IPS-18c (cell line): Measurements from ENCODE around the gene RFT1.

Experiments used
- H3K4me3 ChIP-seq: 2 replicates; pipeline ENCODE4 v1.7.0; 2013; ENCODE audit warnings: low read depth, mild to moderate bottlenecking, low read length, moderate library complexity; ENCODE audit not compliant: insufficient read depth
- H3K9me3 ChIP-seq: one replicate; pipeline ENCODE4 v1.6.1; 2013; ENCODE audit warnings: mild to moderate bottlenecking, low read length, moderate library complexity; ENCODE audit not compliant: control insufficient read depth, insufficient read depth

RFT1 gene

GRCh38 chr3:53114011-53114400, 16.2 kb downstream of the RFT1 start:
- no peak overlapping the region for H3K4me3 ChIP-seq

DNA sequence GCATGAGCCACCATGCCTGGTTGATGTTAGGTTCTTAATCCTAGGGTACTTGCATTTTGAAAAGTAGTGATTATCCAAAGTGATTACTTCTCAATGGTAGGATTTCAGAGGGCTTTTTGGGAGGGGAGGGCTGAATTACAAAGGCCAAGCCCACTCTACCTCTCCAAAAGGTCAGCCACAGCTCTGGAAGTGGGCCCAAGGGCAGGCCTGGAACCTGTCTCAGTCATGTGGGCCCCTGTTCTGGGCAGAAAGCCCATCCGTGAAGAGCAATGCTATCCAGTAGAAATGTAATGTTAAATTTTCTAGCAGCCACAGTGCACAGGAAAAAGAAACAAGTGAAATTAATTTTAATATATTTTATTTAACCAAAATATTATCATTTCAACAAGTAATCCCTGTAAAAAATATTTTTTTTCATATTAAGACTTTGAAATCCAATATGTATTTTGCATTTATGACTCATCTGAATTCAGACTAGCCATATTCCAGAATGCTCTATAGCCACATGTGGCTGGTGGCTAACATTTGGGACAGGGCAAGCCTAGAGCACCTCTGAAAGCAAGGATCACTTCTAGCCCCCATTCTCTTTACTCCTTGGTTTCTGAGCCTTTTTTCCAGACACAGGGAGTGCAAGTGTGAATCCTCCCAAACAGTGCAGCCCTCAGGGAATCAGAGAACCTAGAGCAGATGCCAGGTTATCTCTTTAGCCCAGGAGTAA, 16.8 kb downstream of the RFT1 start:
- no peaks in the 10 kb centered on the region for H3K9me3 ChIP-seq
- H3K4me3 ChIP-seq: no peak overlapping the region

More at GRCh38 chr3:53114011-53114400, 16.2 kb downstream of the RFT1 start:
- H3K9me3 ChIP-seq: no peaks in the 10 kb centered on the region

DNA sequence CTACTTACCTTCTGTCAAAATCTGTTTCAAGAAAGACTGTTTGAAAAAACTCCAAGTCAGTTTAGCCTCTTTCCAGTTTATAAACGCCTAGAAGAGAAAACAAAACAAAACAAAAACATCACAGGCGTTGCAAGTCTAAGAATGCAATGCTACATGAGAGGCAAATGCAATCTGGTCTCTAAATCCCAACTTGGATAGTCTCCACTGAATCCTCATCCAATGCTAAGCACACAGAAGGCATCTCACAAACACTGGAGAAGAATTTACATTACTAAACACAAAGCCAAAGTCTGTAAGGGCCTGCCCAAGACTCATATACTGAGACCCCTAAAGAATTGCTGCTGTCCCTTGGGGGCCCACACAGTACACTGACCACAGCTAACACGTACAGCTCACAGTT, 18.4 kb downstream of the RFT1 start:
- Histone ChIP-seq H3K9me3 (no peaks in the 10 kb centered on the region), H3K4me3 (no peak overlapping the region)

DNA sequence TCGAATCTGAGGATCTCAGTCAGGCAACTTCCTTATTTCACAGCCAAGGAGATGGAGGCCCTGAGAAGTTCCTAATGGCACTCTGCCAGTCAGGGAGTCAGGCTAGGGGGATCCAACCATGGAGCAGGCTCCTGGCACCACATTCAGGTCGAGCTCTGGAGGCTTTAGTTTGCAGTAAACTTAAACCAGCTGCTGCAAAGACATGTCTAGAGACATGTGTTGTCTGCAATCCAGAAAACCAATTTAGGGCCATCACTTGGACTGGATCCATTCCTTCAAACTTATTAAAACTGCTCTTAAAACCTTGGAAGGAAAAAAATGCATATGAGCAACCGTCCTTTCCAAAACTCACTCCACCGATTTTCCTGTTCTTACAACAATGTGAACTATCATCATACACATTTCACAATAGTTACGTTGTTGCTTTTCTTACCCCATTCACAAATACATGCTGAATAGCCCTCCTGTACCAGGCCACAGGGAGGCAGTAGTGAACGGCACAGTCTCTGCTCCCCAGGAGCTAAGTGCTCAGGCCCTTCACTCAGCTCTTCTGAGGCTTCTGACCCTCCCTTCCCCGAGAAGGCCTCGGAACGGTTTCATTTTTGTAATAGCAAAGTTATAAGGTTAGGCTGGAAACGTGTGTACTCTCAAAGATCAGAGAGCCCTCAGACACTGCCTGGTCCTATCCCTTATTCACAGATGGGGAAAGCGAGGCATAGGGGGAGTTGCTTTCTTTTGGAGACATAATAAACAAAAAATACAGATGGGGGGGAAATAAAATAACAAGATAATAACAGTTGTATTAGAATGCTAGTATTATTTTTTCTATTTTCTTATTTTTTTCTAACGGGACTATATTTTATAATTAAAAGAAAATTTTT, 20.1 kb downstream of the RFT1 start:
- H3K9me3 ChIP-seq: no peaks in the 10 kb centered on the region

GRCh38 chr3:53109190-53109589, 21.0 kb downstream of the RFT1 start:
- Histone ChIP-seq H3K4me3 (no peak overlapping the region), H3K9me3 (no peaks in the 10 kb centered on the region)

More for the DNA sequence above, 20.1 kb downstream of the RFT1 start:
- no peak overlapping the region for H3K4me3 ChIP-seq

DNA sequence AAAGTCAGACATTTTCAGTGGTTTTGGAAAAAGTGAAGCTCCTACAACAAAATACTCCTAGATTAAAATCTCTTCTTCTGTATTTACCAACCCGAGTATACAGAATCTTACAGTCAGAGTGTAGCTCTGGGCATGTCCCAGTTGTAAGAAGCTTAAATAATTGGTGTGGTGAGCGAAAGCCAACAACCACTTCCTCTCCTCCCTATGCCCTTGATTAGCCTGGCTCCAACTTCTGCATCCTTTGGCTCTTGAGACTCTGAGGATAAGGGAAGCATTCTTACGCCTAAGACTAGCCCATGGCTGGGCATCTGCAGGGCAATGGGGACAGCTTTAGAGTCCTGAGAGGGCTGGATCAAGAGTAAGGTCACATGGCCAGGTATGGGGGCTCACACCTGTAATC, 25.5 kb downstream of the RFT1 start:
- no peak overlapping the region for H3K4me3 ChIP-seq
- H3K9me3 ChIP-seq: no peaks in the 10 kb centered on the region

GRCh38 chr3:53103397-53104296, 26.6 kb downstream of the RFT1 start:
- Histone ChIP-seq H3K9me3 (no peaks in the 10 kb centered on the region), H3K4me3 (no peak overlapping the region)

DNA sequence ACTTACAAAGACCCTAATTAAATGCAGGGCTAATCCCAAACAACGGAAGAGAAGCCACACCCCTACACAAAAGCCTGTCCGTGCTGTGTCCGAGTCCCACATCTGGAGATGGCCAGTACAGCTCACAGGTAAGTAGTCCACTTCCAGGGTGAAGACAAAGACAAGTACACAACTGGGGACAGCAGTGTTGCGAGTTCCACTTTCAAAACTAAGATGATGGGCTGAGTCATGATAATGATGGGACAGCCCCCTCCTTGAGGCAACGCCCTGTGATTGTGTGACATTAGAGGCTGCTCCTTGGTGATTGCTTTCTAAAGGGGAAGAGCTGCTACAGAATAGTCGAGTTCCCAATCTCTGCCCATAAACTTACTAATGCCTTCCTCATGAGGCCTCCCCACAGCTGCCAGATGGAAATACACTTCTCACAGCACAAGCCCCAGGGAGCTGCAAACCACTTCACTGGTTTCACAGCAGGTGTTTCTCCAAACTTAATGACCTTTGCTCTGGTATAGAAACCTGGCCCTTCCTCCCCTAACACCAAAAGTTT, 27.6 kb downstream of the RFT1 start:
- Histone ChIP-seq H3K9me3 (no peaks in the 10 kb centered on the region), H3K4me3 (no peak overlapping the region)

DNA sequence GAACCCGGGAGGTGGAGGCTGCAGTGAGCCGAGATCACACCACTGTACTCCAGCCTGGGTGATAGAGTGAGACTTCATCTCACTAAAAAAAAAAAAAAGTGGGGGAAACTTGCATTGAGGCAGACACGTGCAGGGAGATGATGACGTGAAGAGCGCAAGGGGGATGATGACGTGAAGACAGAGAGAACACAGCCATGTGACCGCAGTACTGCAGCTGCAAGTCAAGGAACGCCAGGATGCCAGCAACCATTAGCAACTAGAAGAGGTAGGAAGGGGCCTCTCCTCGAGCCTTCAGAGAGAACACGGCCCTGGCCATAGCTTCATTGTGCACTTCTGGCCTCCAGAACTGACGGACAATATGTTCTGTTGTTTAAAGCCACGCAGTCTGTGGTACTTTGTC, 28.3 kb downstream of the RFT1 start:
- H3K9me3 ChIP-seq: no peaks in the 10 kb centered on the region
- no peak overlapping the region for H3K4me3 ChIP-seq

DNA sequence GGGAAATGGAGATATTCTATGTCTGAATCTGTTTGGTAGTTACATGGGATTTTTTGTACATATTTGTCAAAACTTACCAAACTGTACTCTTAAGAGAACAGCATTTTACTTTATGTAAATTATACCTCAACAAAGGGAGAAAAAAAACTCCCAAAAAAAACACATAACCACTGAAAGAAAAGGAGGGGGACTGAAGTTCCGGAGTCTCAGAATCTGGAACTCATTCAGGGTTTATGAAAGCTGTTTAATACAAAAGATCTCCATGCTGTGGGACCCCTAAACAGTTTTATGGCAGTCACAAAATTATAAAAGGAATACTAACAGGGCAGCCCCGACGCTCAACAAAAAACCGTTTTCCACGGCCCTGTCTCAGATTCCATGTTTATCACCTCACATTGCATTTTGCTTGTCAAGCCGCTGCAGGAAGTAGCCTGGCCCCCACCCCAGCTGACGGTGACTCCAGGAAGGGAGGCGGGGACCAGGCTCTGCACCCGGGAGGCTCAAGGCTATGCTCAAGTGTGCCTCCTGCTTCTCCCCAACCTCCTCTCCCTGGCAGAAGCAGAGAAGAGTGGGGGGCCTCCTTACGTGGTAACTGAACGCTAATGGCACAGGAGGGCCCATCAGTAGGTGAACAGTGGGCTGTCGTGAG, 29.3 kb downstream of the RFT1 start:
- Histone ChIP-seq H3K9me3 (no peaks in the 10 kb centered on the region), H3K4me3 (no peak overlapping the region)

- H3K4me3 ChIP-seq: no peak overlapping the region
- H3K9me3 ChIP-seq: no peaks in the 10 kb centered on the region
These were observed 32.3 kb downstream of the RFT1 start for GRCh38 chr3:53097887-53098286.

DNA sequence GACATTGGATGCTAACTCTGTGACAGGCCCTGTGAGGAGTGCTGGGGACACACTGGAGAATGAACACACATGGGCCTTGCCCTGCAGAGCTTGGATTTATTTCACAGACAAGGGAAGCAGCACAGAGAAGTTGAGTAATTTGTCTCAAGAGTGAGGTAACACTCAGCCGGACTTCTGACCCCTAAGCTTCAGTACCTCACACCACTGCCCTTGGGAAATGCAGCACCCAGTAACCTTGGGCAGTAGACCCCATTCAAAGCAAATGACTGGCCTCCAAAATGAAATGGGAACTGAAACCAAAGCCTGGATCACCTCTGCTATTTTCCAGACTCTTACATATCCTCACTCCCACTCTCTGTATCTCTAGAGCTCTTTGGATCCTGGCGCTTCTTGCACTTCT, 37.3 kb downstream of the RFT1 start:
- no peak overlapping the region for H3K4me3 ChIP-seq

GRCh38 chr3:53092216-53092615, 38.0 kb downstream of the RFT1 start:
- Histone ChIP-seq H3K9me3 (no peaks in the 10 kb centered on the region), H3K4me3 (no peak overlapping the region)

More for the DNA sequence above, 37.3 kb downstream of the RFT1 start:
- H3K9me3 ChIP-seq: no peaks in the 10 kb centered on the region

- Histone ChIP-seq H3K9me3 (no peaks in the 10 kb centered on the region), H3K4me3 (no peak overlapping the region)
These were observed 39.2 kb downstream of the RFT1 start for GRCh38 chr3:53091011-53091410.

GRCh38 chr3:53089511-53089910, 40.7 kb downstream of the RFT1 start:
- Histone ChIP-seq H3K4me3 (no peak overlapping the region), H3K9me3 (no peaks in the 10 kb centered on the region)

- Histone ChIP-seq H3K9me3 (no peaks in the 10 kb centered on the region), H3K4me3 (no peak overlapping the region)
These were observed 44.8 kb downstream of the RFT1 start for GRCh38 chr3:53085476-53085875.
